GM18519 (cell line): ENCODE data around the gene TNS1.

Experiments used
- ATAC-seq: cut with Tn5 transposase; IDR thresholded peaks from one replicate; pipeline ENCODE4 v1.9.1; 2021; ENCODE audit warnings: mild to moderate bottlenecking, moderate library complexity; ENCODE audit not compliant: unreplicated experiment, low FRiP score

The TNS1 gene

GRCh38 chr2:218002143-218002844 lies 501 bp downstream of the TNS1 start:
- no peak for ATAC-seq

DNA sequence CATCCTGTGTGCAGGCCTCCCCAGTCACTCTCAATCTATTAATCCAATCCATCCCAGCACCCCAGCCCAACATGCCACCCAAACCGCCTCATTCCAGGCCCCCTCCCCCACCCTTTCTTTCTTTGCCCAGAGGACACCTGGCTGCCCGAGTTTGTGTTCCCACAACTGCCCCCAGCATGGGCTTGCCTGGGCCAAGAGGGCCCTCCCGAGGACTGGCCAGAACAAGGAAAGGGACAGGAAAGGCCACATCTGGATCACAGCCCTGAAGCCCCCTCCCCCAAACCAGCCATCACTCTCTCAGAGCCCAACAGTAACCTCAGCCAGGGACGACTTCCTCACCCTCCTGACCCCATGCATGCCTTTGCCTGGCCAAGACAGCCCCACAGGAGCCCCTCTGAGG lies 1.2 kb downstream of the TNS1 start:
- no peak for ATAC-seq

DNA sequence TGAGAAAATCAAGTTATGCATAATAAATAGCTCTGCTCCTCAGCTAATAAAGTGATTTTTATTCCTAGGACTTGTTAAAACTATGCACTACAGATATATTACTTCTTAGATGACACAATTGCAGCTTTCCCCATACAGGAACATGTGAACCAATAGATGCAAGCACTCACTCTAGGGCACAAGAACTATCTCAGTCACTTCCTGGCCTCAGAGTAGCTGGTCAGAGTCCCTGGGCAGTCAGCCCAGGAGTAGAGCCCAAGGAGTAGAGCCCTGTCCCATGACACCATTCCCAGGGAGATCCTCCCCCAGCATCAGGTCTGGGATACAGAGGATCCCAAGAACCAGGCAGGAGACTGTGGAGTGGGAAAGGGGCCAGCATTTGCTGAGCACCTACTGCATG lies 2.7 kb downstream of the TNS1 start:
- no peak for ATAC-seq

- no peak for ATAC-seq
Observed at GRCh38 chr2:217999595-217999959, 3.2 kb downstream of the TNS1 start.

DNA sequence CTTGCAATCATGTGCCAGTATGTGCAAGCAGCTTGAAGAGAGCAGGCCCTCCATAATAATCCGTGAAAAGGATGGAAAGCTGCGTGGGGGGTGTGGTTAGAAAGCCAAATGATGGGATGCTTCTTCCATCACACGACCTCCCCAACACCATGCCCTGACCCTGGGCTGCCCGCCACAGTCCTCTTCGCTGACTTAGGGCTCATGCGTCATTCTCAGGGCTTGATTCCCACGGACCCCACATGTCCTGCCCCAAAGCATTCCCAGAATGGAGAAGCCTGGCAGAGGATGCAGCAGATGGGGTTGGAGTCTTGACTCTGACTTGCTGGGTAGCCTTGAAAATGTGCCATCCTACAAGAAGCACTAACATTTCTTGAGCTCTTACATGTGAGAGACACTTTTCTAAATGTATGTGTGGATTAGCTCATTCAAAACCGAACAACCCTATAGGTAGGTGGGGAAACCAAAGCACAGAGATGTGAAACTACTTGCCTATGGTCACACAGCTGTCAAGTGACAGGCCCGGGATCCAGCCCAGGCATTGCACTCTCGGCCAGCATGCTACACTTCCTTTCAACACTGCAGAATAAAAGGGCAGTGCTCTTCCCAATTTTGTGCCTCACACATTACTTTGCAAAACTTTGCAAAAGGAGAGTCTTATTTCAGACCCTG lies 3.7 kb downstream of the TNS1 start:
- no peak for ATAC-seq

- ATAC-seq: no peak
Observed at GRCh38 chr2:217997510-217997909, 5.3 kb downstream of the TNS1 start.

- no peak for ATAC-seq
Observed at GRCh38 chr2:217996361-217996760, 6.4 kb downstream of the TNS1 start.

DNA sequence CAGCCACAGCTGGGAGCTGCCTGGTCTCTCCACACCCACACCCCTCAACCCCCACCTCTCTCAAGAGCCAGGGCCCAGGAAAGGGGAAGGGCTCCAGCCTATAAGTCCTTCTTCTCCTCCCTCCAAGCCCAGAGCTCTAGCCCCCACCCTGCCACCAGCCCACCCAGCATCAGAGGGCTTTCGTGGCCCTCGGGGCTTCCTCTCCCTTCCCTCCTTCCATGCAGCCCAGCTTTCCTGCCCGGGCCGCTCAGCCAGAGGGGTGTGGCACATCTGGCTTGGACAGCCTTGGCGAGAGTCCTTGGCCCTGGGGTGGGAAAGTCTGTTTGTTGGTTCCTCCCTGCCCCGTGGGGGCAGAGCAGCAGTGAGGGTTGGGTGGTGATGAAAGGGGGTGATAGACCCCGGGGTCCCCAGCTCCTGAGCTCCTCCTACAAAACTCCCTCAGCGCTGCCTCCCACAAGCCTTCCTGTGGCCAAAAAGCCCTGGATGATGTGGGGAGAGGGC lies 7.0 kb downstream of the TNS1 start:
- ATAC-seq: no peak

DNA sequence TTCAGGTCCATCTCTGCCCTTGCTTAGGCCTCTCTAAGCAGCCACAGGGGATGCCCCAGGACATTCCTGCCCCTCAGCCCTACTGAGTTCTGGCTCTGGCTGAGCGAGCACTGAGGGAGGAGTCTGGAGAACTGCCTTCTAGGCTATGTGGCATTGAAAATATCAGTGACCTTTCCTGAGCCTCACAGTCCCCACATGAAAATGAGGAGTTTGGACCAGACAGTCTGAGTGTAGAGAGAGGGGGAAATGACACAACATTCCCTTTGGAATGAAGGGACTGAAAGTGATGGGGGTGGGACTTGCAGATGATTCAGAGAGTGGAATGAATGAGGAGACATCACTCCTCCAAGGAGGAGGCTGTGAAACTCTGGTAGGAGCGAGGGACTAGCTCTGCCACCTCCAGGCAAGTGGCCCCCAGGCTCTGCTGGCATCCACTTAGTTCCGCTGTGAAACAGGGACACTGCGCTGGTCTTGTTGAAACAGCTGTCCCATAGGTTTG lies 8.0 kb downstream of the TNS1 start:
- no peak for ATAC-seq

GRCh38 chr2:217993817-217994463 lies 8.9 kb downstream of the TNS1 start:
- ATAC-seq: no peak

DNA sequence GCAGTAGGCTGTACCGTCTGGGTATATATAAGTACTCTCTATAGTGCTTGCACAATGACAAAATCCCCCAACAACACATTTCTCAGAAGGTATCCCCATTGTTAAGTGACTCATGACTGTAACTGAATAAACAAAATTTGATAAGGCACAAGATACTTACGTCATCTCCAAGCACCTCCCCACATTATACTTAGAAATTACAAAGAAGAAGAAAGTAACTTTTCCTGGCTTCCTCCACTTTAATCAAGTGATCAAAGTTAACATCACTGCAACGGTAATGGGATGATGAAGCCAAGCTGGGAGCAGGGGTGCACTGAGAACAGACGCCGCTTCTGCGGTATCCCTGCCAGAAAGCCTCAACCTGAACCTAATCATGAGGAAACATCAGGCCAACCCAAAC lies 9.7 kb downstream of the TNS1 start:
- ATAC-seq: no peak

DNA sequence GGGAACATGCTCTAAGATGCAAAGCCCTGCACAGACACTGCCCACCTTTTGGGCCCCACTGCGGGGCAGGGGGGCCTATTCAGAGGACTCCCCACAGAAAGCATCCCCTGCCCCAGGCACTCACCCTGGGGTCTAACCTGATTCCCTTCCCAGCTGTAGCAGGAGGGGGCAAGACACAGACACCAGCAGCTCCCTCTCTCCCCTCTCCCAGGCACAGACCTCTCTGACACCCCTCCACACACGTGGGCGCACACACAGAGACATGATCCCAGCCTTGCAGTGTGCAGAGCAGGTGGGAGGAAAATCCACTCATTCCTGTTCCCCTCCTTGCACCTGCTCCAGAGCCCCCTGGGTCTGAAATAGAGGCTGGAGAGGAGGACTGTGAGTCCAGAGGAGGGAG lies 10.7 kb downstream of the TNS1 start:
- no peak for ATAC-seq

GRCh38 chr2:217990791-217991465 lies 11.9 kb downstream of the TNS1 start:
- ATAC-seq: no peak

GRCh38 chr2:217990389-217990788 lies 12.4 kb downstream of the TNS1 start:
- no peak for ATAC-seq

DNA sequence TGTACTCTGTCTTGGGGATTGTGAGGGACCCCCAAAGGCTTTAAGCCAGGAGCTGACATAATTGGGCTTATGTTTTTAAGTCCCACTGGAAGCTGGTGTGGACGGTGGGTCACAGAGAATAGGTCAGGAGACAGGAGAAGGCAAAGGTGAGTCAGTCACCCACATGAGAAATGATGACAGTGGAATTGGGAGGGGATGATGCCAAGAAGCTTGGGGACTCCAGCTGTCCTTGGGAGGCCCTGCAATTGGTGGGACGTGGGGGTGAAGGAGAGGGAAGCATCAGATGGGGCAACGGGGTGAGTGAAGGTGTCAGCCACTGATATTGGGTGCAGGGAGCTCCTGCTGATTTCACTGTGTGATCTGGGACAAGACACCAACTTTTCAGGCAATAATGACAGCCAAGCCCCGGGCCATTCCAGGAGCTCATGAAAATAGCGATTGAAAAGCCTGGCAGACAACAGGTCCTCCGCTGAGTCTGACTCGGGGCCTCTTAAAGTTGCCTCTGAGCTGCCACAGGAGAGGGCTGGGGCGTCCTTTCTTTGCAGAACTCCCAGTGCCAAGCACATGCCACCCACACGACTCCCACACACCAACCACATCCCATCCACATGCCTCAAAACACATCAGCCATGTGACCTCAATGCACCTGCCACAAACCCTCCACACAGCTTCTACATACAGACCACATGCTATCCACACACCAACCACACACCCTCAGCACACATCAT lies 13.4 kb downstream of the TNS1 start:
- ATAC-seq: no peak

DNA sequence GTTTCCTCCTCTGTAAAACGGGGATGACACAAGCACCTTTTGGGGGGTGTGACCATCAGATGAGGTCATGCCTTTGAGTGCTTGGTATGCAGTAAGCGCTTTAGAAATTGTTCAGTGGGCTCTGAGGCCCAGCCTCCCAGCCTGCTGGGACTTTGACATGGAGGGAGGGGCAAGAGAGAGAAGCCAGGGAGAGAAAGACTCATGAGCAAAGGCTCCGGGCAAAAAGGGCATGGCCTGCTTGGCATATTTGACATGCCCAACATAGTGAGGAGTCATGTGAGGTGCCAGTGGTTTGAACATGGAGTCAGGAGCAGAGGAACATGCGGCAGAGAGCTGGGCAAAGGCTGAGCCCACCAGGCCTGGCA lies 14.0 kb downstream of the TNS1 start:
- ATAC-seq: no peak

DNA sequence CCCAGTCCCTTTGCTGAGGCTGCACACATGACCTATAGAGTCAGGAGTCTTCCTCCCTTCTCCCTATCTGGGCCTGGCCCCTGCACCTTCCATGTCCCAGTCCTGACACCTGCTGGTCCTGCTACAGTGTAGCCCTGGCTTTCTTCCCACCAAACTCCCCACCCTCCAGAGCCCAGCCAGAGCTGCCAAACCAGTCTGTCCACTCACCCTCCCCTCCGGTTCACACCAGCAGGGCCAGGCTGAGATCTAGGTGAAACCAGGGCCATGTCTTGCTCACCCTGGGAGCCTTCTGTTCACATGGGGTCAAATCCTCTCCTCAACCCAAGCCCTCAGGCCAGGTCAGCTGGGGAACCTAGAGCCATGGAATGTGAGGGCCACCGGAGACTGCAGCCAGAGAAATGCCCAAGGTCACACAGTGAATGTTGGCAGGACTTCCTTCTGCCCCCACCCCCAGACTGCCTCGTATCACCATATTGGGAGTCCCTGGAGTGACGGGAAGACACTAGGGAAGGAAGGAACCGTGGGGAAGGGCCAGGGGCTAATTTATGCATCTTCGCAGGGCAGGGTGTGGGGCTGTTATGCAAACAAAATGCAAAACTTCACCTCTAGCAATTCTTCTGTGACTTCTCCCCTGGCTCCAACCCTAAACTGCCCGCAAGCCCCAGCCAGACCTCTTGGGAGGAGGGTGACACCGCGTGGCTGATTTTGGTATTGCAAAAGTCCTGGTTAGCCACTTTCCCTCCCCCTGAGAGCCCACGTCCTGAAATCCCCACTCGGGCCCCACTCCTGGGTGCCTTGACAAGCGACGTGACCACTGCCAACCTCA lies 14.6 kb downstream of the TNS1 start:
- ATAC-seq: no peak

DNA sequence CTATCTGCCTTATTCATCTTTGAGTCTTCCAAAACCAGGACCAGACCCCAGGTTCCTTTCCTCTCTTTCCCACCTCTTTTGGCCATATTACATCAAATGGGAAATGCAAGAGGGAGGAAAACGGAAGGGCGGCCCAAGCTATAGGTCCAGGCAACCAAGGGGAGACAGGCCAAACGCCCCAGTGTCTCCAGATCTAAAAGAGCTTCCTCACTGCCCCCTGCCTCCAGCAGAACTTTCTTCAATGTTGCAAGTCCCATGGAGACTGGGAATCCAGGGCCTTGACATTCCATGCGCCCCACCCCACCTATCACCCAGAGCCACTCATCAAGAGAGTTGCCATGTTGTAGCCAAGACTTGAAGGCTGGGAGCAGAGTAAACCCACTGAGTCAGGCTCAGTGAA lies 15.4 kb downstream of the TNS1 start:
- no peak for ATAC-seq

GRCh38 chr2:217986256-217986961 lies 16.4 kb downstream of the TNS1 start:
- no peak for ATAC-seq
